Suppressor macrophage treated with lipopolysaccharide for 4 hours (primary cell): ENCODE data around the gene LMLN.
"Not testable (repeated sequence)": the region's sequence is repeated elsewhere in the genome, so short reads cannot be mapped to it uniquely, and the experiment has no call there.

Source experiments
- DNase-seq: peaks from one replicate; pipeline ENCODE4 v3.0.0-alpha.2; 2020

The LMLN gene

GRCh38 chr3:197959891-197960693, at the start of gene LMLN:
TSS of gene LMLN (plus strand) at chr3:197960217. CDS start at chr3:197960246, 29 bp downstream.
- peak; percentile 98 for DNase-seq

- no peak for DNase-seq
Observed at GRCh38 chr3:197912741-197913476, 47.1 kb upstream of the LMLN start.

GRCh38 chr3:197913641-197914380, 46.2 kb upstream of the LMLN start:
- DNase-seq, result no peak

GRCh38 chr3:197921429-197922275, 38.4 kb upstream of the LMLN start:
- DNase-seq, result not testable (repeated sequence)

GRCh38 chr3:197926418-197926817, 33.6 kb upstream of the LMLN start:
- DNase-seq, result no peak

- not testable (repeated sequence) for DNase-seq
Observed at GRCh38 chr3:197927578-197927977, 32.4 kb upstream of the LMLN start.

- DNase-seq, result no peak
Observed at GRCh38 chr3:197936819-197937384, 23.1 kb upstream of the LMLN start.

- DNase-seq, result no peak
Observed at GRCh38 chr3:197940745-197941384, 19.2 kb upstream of the LMLN start.

- DNase-seq, result peak; percentile 51
Observed at GRCh38 chr3:197942956-197943556, 17.0 kb upstream of the LMLN start.

- no peak for DNase-seq
Observed at GRCh38 chr3:197949191-197949777, 10.7 kb upstream of the LMLN start.

GRCh38 chr3:197949778-197950676, 10.0 kb upstream of the LMLN start, which contains the start of gene RPL35A:
TSS of gene RPL35A (plus strand) at chr3:197950190. CDS start at chr3:197950968, 778 bp downstream.
- DNase-seq, result peak; percentile 96

- DNase-seq, result no peak
Observed at GRCh38 chr3:197950677-197951061, 9.3 kb upstream of the LMLN start.

GRCh38 chr3:197951392-197951990, 8.5 kb upstream of the LMLN start:
- no peak for DNase-seq

GRCh38 chr3:197952440-197952839, 7.6 kb upstream of the LMLN start:
- no peak for DNase-seq

- DNase-seq, result no peak
Observed at GRCh38 chr3:197953325-197953724, 6.7 kb upstream of the LMLN start.

GRCh38 chr3:197953881-197954280, 6.1 kb upstream of the LMLN start:
- no peak for DNase-seq

- no peak for DNase-seq
Observed at GRCh38 chr3:197955892-197956477, 4.0 kb upstream of the LMLN start.

- no peak for DNase-seq
Observed at GRCh38 chr3:197956626-197956988, 3.4 kb upstream of the LMLN start.

- DNase-seq, result peak; percentile 50
Observed at GRCh38 chr3:197957790-197958133, 2.3 kb upstream of the LMLN start.
